Psoas muscle (tissue), 8 donors: Measurements from ENCODE around the gene NEUROD1. TPM values are rescaled to one million over a fixed set of nuclear protein-coding genes. Genes with fewer than 3 reads are reported as not detected.

Experiments
- ATAC-seq, 4 donors: fragments of 200-7000 bp; cut with Tn5 transposase; one replicate each; pipeline ENCODE4 v1.9.1; 2020; ENCODE audit warnings: moderate library complexity in 3 of 4, mild to moderate bottlenecking in 2 of 4
- DNase-seq, 2 donors: peaks; one replicate each; pipeline ENCODE4 v3.0.0-alpha.2; 2020
- H3K27ac ChIP-seq: fragments of 200-600 bp; one replicate; pipeline ENCODE4 v1.8.0; 2022
- H3K27me3 ChIP-seq, 3 donors: fragments of 200-600 bp in 1 of 3; one replicate each; pipeline versions ENCODE4 v1.6.1 to v1.8.0; 2013 to 2022; ENCODE audit warnings: low read length in 2 of 3, mild to moderate bottlenecking in 2 of 3, moderate library complexity in 1 of 3; ENCODE audit not compliant: insufficient read depth in 3 of 3
- H3K36me3 ChIP-seq, 2 donors: fragments of 200-600 bp in 1 of 2; one replicate each; pipeline versions ENCODE4 v1.6.1 to v1.8.0; 2013 to 2022; ENCODE audit warnings: low read depth in 1 of 2, mild to moderate bottlenecking in 1 of 2, moderate library complexity in 1 of 2; ENCODE audit not compliant: insufficient read depth in 1 of 2
- H3K4me1 ChIP-seq: fragments of 200-600 bp; one replicate; pipeline ENCODE4 v1.8.0; 2022
- H3K4me3 ChIP-seq: fragments of 200-600 bp; one replicate; pipeline ENCODE4 v1.8.0; 2022; ENCODE audit warnings: mild to moderate bottlenecking
- H3K9me3 ChIP-seq: fragments of 200-600 bp; one replicate; pipeline ENCODE4 v1.8.0; 2022
- CTCF ChIP-seq: fragments of 200-600 bp; IDR thresholded peaks from one replicate; pipeline ENCODE4 v1.8.0; 2022; ENCODE audit warnings: antibody characterized with exemption
- WGBS, 3 donors: extraction: QIAGEN DNeasy Blood & Tissue Kit; methylation state at CpG; one replicate each; pipeline versions ENCODE4 v1.1.6 to v1.1.7; 2013; 5-methylcytosine and 5-hydroxymethylcytosine counted together
- intact Hi-C, 2 donors: fragments of 100-400 bp; cut with DNase I; formaldehyde crosslinking; loops; one replicate each; pipeline versions ENCODE4 v1.11.0 to v1.14.2; 2022
- polyA plus RNA-seq, 3 donors: library from polyadenylated mRNA; stranded (reverse); fragments of 200-250 nt; gene quantifications; one replicate each; pipeline ENCODE4 v1.2.3, GENCODE V29; 2013
- total RNA-seq, 4 donors: library from RNA; stranded (reverse); fragmentation: NEBNext Ultra II Directional in 2 of 4; extraction: Animal tissue kit (Norgen Biotek cat#: 25700) in 2 of 4; gene quantifications; one replicate each; pipeline versions ENCODE4 v1.2.1 to v1.2.4, GENCODE V29; 2021 to 2023
- donor health status: healthy with polysubstance abuse.
- donor health status: DM: no; HTN: no; CAD: no; lungs with moderate emphysema.
- donor health status: Bipolar disorder and iron deficiency.
- donor health status: healthy.
- donor health status: DM: yes; HTN: yes; CAD: no.
- donor health status: DM: no; HTN: no; CAD: no.
- donor health status: DM: no; HTN: no; CAD: no.
- donor health status: DM: yes; HTN: yes; CAD: no.

Gene NEUROD1
- total and polyA plus RNA-seq, 7 donors = not detected

- 17 to 22% (median 22%) methylated on average over 4 of the region's 4 CpGs for WGBS, 3 donors
- no peak overlapping the region for H3K4me3 ChIP-seq
- H3K9me3 ChIP-seq = no peaks in the 10 kb centered on the region
- H3K27ac ChIP-seq = no peak overlapping the region
- intact Hi-C loops = no loop called here
- peaks cover 0 to 33% (median 6%) of the 10 kb centered on the region in 3 donors for H3K27me3 ChIP-seq
- no peak for TF ChIP-seq CTCF
- DNase-seq (no peak), ATAC-seq (no peak)
- H3K36me3 ChIP-seq = no peaks in the 10 kb centered on the region
- H3K4me1 ChIP-seq = no peaks in the 10 kb centered on the region
Observed at GRCh38 chr2:181675254-181675653, 5.1 kb downstream of the NEUROD1 start.

- no peaks in the 10 kb centered on the region for H3K9me3 ChIP-seq
- DNase-seq (no peak), ATAC-seq (no peak)
- intact Hi-C loops = no loop called here
- no peaks in the 10 kb centered on the region for H3K36me3 ChIP-seq
- no peak overlapping the region for H3K27ac ChIP-seq
- TF ChIP-seq CTCF = no peak
- H3K27me3 ChIP-seq = peaks cover 0 to 25% (median 6%) of the 10 kb centered on the region in 3 donors
- no peak overlapping the region for H3K4me3 ChIP-seq
- no peaks in the 10 kb centered on the region for H3K4me1 ChIP-seq
Observed at GRCh38 chr2:181674461-181674860, 5.9 kb downstream of the NEUROD1 start.

GRCh38 chr2:181673173-181673572 lies 7.1 kb downstream of the NEUROD1 start:
- Histone ChIP-seq H3K9me3 (no peaks in the 10 kb centered on the region), H3K4me1 (no peaks in the 10 kb centered on the region), H3K36me3 (no peaks in the 10 kb centered on the region), H3K4me3 (no peak overlapping the region), H3K27me3 (peaks cover 0 to 12% (median 1%) of the 10 kb centered on the region in 3 donors), H3K27ac (no peak overlapping the region)
- 25 to 29% (median 27%) methylated on average over 2 of the region's 2 CpGs for WGBS, 3 donors
- intact Hi-C loops = no loop called here
- no peak for DNase-seq
- TF ChIP-seq CTCF = no peak
- ATAC-seq = no peak

- H3K4me3 ChIP-seq = no peak overlapping the region
- H3K27me3 ChIP-seq = peaks cover 0 to 8% (median 0%) of the 10 kb centered on the region in 3 donors
- ATAC-seq = no peak
- no peak for TF ChIP-seq CTCF
- no peaks in the 10 kb centered on the region for H3K9me3 ChIP-seq
- no peaks in the 10 kb centered on the region for H3K4me1 ChIP-seq
- DNase-seq = no peak
- intact Hi-C loops = no loop called here
- no peaks in the 10 kb centered on the region for H3K36me3 ChIP-seq
- no peak overlapping the region for H3K27ac ChIP-seq
Observed at GRCh38 chr2:181672255-181673008, 7.9 kb downstream of the NEUROD1 start.

- Histone ChIP-seq H3K27me3 (no peaks in the 10 kb centered on the region), H3K36me3 (no peaks in the 10 kb centered on the region), H3K27ac (no peak overlapping the region), H3K4me1 (no peaks in the 10 kb centered on the region), H3K4me3 (no peak overlapping the region), H3K9me3 (peaks cover 4% of the 10 kb centered on the region)
- 49 to 67% (median 63%) methylated on average over 1 of the region's 1 CpG for WGBS, 3 donors
- no peak for TF ChIP-seq CTCF
- intact Hi-C loops = no loop called here
- DNase-seq (no peak), ATAC-seq (no peak)
Observed at GRCh38 chr2:181670632-181671031, 9.7 kb downstream of the NEUROD1 start.
